ENCODE data around the gene ARF1.

DNA sequence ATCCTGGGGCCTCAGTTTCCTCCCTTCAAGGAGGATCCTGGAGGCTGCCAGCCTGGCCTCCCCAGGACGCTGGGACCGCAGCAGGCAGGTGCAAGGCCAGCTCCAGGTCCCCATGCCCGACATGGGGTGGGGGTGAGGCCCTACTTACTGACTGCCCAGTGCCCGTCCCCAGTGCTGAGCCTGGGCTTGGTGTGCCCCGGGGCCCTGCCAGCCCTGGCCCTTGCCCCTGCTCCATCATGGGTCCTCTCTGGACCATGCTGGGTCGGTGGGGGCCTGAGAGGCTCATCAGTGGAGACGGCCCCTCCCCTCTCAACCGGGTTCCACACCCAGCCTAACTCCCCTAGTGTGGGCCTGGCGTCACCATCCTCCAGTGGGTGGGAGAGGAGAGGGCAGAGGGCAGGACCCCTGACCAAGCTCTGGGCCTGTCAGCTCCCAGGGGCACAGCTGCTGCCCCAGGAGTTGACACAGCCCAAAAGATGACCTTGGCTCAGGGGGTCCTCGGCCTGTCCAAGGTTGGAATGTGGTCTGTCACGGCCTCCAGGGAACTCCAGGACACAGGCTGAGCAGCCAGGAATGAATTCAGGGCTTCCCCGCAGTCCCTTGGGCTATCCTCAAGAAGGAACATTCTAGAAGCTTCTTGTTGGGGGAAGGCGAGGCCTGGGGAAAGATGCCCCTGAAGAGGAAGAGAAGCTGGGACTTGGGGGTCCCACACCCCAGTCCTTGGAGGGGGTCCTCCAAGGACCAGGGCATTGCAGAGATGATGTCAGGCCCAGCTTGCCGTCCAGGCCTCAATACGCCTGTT lies 17.6 kb upstream of the ARF1 start:
- TF ChIP-seq EZH2phosphoT487 (IDR thresholded peaks at IDR 0.05; ENCODE audit: borderline replicate concordance, low read depth, low read length) = no peak
- TF ChIP-seq, protein P1, sequence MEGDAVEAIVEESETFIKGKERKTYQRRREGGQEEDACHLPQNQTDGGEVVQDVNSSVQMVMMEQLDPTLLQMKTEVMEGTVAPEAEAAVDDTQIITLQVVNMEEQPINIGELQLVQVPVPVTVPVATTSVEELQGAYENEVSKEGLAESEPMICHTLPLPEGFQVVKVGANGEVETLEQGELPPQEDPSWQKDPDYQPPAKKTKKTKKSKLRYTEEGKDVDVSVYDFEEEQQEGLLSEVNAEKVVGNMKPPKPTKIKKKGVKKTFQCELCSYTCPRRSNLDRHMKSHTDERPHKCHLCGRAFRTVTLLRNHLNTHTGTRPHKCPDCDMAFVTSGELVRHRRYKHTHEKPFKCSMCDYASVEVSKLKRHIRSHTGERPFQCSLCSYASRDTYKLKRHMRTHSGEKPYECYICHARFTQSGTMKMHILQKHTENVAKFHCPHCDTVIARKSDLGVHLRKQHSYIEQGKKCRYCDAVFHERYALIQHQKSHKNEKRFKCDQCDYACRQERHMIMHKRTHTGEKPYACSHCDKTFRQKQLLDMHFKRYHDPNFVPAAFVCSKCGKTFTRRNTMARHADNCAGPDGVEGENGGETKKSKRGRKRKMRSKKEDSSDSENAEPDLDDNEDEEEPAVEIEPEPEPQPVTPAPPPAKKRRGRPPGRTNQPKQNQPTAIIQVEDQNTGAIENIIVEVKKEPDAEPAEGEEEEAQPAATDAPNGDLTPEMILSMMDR (conservative IDR thresholded peaks at IDR 0.05; ENCODE audit: low read length) = no peak

Data from OCI-LY7 (cell line).